ENCODE measurements around the gene ZDHHC11B.
"Not testable (repeated sequence)": the region's sequence is repeated elsewhere in the genome, so short reads cannot be mapped to it uniquely, and the experiment has no call there.

The ZDHHC11B gene

GRCh38 chr5:766666-767431 is 17.7 kb downstream of the ZDHHC11B start:
- no peak for DNase-seq

- DNase-seq = no peak
Observed at GRCh38 chr5:765948-766631, 18.4 kb downstream of the ZDHHC11B start.

GRCh38 chr5:763998-764781 is 20.3 kb downstream of the ZDHHC11B start:
- no peak for DNase-seq

GRCh38 chr5:763397-763796 is 21.1 kb downstream of the ZDHHC11B start:
- DNase-seq = no peak

DNA sequence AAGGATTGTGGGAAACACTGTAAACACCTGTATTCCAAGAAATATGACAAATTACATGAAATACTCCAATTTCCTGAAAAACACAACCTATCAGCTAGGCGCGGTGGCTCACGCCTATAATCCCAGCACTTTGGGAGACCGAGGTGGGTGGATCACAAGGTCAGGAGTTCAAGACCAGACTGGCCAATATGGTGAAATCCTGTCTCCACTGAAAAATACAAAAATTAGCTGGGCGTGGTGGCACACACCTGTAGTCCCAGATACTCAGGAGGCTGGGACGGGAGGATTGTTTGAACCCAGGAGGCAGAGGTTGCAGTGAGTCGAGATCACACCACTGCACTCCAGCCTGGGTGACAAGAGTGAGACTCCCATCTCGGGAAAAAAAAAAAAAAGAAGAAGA is 21.5 kb downstream of the ZDHHC11B start:
- DNase-seq = not testable (repeated sequence)

- no peak for DNase-seq
Observed at GRCh38 chr5:761854-762710, 22.4 kb downstream of the ZDHHC11B start.

DNA sequence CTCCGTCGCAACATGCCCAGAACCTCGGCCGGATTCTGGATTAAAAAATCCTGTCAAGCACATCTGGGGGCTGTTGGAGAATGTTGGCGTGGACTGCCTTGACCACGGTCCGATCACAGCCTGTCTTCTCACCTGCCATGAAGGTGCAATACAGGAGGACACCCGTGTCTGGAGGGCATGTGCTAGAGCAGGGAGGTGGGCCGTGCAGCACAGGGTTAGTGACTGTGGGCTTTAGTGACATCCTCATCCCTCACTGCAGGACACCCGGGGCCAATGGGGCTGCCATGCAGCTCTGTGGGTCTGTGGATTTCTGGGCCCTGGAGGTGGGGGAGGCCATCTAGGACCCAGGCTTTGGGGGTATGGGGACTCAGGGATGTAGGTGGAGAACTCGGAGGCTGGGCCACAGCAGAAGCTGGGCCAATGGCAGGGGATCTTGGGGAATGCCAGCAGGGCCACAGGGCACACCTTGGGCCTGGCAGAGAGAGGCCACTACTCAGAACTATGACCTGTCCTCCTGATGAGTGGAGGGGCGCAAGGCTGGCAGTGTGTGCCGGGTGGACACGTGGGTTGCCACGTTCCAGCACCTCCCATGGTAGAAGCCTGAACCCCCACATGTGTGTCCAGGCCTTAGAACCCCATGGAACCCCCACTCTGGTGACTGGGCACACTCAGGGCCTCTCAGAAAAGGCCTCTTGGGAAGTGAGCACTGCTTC is 23.3 kb downstream of the ZDHHC11B start:
- DNase-seq = no peak

- DNase-seq = no peak
Observed at GRCh38 chr5:760363-761058, 24.0 kb downstream of the ZDHHC11B start.

DNA sequence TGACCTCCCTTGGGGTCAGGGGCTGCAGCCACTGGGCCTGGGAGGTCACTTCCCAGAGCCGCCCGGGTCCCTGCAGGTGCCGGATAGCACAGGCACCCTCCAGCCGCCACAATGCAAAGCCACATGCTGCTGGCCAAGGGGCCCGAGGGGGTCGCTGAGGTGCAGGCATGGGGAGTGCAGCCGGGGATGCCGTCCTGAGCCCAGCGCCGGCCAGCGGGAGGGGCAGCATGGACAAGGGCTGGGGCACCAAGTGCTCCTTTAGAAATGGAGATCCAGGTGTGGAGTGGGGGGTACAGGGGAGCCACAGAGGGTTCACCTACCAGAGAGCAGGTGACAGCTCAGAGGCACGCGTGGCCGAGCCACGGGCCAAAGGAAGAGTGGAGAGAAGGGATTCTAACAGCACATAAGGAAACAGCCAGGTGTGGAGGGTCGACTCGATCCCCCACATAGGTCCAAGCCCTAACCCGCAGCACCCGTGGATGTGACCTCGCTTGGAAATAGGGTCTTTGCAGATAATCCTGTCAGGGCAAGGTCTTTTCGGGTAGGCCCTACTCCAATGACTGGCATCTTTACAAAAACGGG is 24.7 kb downstream of the ZDHHC11B start:
- DNase-seq = no peak

DNA sequence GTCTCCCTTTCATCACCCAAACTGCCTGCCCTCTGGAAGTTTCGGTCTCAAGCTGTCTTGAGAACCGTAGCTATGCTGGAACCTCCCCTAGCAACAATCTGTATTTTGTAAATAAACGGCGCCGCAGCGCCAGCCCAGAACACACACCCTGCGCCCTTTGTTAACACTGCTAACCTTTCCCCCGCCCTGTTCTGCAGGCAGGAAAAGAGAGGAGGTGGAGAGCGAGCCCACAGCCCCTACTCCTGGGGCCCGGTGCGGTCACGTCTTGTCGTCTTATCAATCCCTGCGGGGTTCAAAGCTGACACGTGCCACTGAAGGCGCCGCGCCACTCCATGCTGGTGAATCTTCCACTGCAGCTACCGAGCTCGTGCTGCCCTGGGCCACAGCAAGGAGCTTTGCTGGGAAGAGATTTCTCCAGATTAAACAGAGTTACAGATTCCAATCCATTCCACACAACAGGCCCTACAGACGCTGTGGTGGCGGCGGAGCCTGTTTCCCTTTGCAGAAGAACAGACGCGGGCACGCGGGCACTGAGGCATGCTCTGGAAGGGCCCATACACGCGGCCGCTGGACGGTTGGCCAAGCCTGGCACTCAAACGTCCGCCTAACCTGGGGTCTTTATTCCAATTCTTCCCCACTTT is 25.3 kb downstream of the ZDHHC11B start:
- no peak for DNase-seq

DNA sequence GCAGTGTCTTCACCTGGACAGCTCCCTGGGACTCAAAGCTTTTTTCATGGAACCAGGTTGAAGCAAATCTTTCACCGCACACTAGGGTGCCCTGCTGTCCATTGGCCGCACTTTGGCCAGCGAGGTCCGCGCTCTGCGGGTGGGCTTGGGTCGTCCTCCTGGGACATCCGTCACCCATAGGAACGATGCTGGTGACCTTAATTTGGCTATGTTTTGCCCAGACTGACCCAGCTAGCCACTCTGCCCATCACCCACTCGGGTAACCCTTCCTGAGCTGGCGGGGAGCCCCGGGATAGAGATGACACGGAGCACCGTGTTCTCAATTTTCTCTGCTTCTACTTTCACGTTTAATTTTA is 25.9 kb downstream of the ZDHHC11B start:
- no peak for DNase-seq

- no peak for DNase-seq
Observed at GRCh38 chr5:757931-758697, 26.4 kb downstream of the ZDHHC11B start.

GRCh38 chr5:757346-757930 is 27.1 kb downstream of the ZDHHC11B start:
- no peak for DNase-seq

- no peak for DNase-seq
Observed at GRCh38 chr5:756865-757345, 27.6 kb downstream of the ZDHHC11B start.

DNA sequence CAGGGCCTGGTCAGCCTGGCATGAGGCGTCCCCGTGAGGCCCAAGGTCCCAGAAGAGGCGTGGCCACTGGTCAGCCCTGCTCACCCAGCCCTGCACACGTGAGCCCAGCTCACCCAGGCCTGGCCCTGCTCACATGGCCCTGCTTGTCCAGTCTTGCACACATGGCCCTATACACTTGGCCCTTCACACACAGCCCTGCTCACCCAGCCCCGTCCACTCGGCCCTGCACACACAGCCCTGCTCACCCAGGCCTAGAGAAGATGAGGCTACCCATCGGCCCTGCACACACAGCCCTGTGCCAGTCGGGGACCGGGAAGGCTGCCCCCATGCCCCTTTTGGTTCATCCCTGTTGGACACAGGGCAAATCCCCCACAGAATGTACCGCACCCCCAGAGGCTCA is 28.4 kb downstream of the ZDHHC11B start:
- no peak for DNase-seq

GRCh38 chr5:754143-754632 is 30.3 kb downstream of the ZDHHC11B start:
- not testable (repeated sequence) for DNase-seq

GRCh38 chr5:753567-754142 is 30.9 kb downstream of the ZDHHC11B start:
- not testable (repeated sequence) for DNase-seq

DNA sequence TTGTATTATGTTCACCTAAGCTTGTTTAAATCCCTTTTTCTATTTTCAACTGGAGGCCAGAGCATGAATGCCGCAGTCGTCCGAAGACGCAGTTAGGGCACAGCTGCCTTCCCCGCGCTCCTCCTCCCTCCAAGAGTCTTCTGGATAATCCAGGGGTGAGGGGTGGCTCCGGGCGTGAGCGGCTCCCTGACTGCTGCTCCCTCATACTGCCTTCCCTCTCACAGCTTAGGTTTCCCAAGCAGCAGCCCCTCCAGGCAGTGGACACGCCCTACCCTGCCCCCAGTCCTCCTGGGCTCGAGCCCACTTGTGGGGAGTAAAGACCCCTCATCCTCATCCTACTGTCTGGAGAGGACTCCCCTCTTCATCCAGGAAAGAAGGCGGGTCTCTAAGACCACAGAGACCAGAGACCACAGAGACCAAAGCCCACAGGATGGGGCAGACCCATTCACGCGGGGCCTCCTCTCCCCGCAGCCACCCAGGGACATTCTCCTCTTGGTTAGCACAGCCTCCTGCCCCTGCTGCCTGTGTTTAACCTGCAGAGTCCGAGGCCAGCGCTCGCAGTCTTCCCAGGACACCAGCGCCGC is 31.9 kb downstream of the ZDHHC11B start:
- DNase-seq = not testable (repeated sequence)
